ENCODE data around the gene BRIP1. TPM values are rescaled to one million over a fixed set of nuclear protein-coding genes. Genes with fewer than 3 reads are reported as not detected.
"Not testable (repeated sequence)": the region's sequence is repeated elsewhere in the genome, so short reads cannot be mapped to it uniquely, and the experiment has no call there.

BRIP1 gene
- total RNA-seq, 1 donor from 2014 or later = 6.4 TPM

DNA sequence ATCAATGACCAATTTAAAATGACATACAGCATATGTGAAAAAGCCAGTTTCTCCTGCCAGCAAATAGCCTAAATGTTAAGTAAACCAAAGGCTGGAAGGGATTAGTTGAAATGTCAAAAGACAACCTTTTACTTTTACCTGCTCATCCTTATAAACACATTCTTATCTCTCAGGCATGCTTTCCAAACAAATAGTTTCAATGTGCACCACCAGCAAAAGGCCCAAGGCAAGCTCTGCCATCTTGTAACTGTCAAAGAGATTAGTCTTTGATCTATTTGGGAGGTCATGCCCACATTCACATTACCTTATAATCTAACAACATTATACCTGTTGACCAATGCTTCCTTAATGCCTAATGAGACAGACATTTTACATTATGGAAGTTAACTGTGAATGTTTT is 140.1 kb downstream of the BRIP1 start:
- H3K36me3 ChIP-seq (ENCODE audit: insufficient read depth, low read length) = peaks cover 3% of the 10 kb centered on the region
- H3K9me3 ChIP-seq (ENCODE audit: insufficient read depth, low read depth, low read length) = no peaks in the 10 kb centered on the region
- no peak overlapping the region for H3K4me3 Mint-ChIP-seq (ENCODE audit: unreplicated experiment)
- H3K27me3 Mint-ChIP-seq (ENCODE audit: low read depth, unreplicated experiment) = no peaks in the 10 kb centered on the region
- H3K4me1 Mint-ChIP-seq (ENCODE audit: low read depth, unreplicated experiment) = no peaks in the 10 kb centered on the region
- no peak overlapping the region for H3K27ac Mint-ChIP-seq (ENCODE audit: unreplicated experiment)
- DNase-seq (ENCODE audit: low read depth) (no peak), FAIRE-seq (no peak)
- no peaks in the 10 kb centered on the region for H4K20me1 ChIP-seq (ENCODE audit: insufficient read depth, low read length)
- H3K27me3 ChIP-seq (ENCODE audit: insufficient read depth, low read length) = no peaks in the 10 kb centered on the region
- H3K4me2 ChIP-seq (ENCODE audit: low read length) = no peak overlapping the region
- H3K4me3 ChIP-seq (ENCODE audit: insufficient read depth, low read depth, low read length) = no peak overlapping the region
- TF ChIP-seq EZH2 (IDR thresholded peaks at IDR 0.05; ENCODE audit: insufficient read depth, low read length) (no peak), CTCF (IDR thresholded peaks at IDR 0.05; ENCODE audit: insufficient read depth, low read depth, low read length) (no peak)
- H3K9me3 Mint-ChIP-seq (ENCODE audit: unreplicated experiment) = no peaks in the 10 kb centered on the region
- no peak overlapping the region for H3K9ac ChIP-seq (ENCODE audit: low read length)
- no peaks in the 10 kb centered on the region for H3K79me2 ChIP-seq (ENCODE audit: insufficient read depth, low read length)
- no peaks in the 10 kb centered on the region for H3K36me3 Mint-ChIP-seq (ENCODE audit: low read depth, unreplicated experiment)
- H2AFZ ChIP-seq (ENCODE audit: low read depth, low read length) = no peak overlapping the region
- H3K4me1 ChIP-seq (ENCODE audit: insufficient read depth, low read length) = no peaks in the 10 kb centered on the region
- no peak overlapping the region for H3K27ac ChIP-seq (ENCODE audit: low read depth, low read length)

DNA sequence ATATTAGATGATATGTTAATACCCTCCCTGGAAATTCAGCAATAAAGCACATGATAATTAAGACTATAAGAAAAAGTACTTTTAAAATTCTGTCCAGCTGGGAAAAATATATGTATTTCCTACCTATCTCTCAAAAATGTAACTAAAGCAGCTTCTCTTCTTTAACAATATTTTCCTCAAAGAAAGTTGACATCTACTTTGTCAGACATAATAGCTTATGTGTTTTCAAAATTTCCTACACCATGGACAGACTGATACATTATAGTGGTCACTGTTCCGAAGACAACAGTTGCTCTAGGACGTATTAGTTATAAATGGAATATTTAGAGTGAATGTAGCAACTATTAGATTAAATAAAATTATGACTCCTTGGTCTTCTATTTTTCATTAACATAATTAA is 140.9 kb downstream of the BRIP1 start:
- H3K4me3 Mint-ChIP-seq (ENCODE audit: unreplicated experiment) = no peak overlapping the region
- no peaks in the 10 kb centered on the region for H3K4me1 ChIP-seq (ENCODE audit: insufficient read depth, low read length)
- H3K4me1 Mint-ChIP-seq (ENCODE audit: low read depth, unreplicated experiment) = no peaks in the 10 kb centered on the region
- no peaks in the 10 kb centered on the region for H4K20me1 ChIP-seq (ENCODE audit: insufficient read depth, low read length)
- DNase-seq (ENCODE audit: low read depth) (no peak), FAIRE-seq (no peak)
- TF ChIP-seq CTCF (IDR thresholded peaks at IDR 0.05; ENCODE audit: insufficient read depth, low read depth, low read length) (no peak), EZH2 (IDR thresholded peaks at IDR 0.05; ENCODE audit: insufficient read depth, low read length) (no peak)
- H3K4me2 ChIP-seq (ENCODE audit: low read length) = no peak overlapping the region
- no peaks in the 10 kb centered on the region for H3K79me2 ChIP-seq (ENCODE audit: insufficient read depth, low read length)
- H3K27ac ChIP-seq (ENCODE audit: low read depth, low read length) = no peak overlapping the region
- peaks cover 3% of the 10 kb centered on the region for H3K36me3 ChIP-seq (ENCODE audit: insufficient read depth, low read length)
- no peaks in the 10 kb centered on the region for H3K9me3 ChIP-seq (ENCODE audit: insufficient read depth, low read depth, low read length)
- no peak overlapping the region for H2AFZ ChIP-seq (ENCODE audit: low read depth, low read length)
- H3K4me3 ChIP-seq (ENCODE audit: insufficient read depth, low read depth, low read length) = no peak overlapping the region
- no peaks in the 10 kb centered on the region for H3K9me3 Mint-ChIP-seq (ENCODE audit: unreplicated experiment)
- H3K27me3 ChIP-seq (ENCODE audit: insufficient read depth, low read length) = no peaks in the 10 kb centered on the region
- H3K27ac Mint-ChIP-seq (ENCODE audit: unreplicated experiment) = no peak overlapping the region
- no peaks in the 10 kb centered on the region for H3K36me3 Mint-ChIP-seq (ENCODE audit: low read depth, unreplicated experiment)
- H3K27me3 Mint-ChIP-seq (ENCODE audit: low read depth, unreplicated experiment) = no peaks in the 10 kb centered on the region
- H3K9ac ChIP-seq (ENCODE audit: low read length) = no peak overlapping the region

DNA sequence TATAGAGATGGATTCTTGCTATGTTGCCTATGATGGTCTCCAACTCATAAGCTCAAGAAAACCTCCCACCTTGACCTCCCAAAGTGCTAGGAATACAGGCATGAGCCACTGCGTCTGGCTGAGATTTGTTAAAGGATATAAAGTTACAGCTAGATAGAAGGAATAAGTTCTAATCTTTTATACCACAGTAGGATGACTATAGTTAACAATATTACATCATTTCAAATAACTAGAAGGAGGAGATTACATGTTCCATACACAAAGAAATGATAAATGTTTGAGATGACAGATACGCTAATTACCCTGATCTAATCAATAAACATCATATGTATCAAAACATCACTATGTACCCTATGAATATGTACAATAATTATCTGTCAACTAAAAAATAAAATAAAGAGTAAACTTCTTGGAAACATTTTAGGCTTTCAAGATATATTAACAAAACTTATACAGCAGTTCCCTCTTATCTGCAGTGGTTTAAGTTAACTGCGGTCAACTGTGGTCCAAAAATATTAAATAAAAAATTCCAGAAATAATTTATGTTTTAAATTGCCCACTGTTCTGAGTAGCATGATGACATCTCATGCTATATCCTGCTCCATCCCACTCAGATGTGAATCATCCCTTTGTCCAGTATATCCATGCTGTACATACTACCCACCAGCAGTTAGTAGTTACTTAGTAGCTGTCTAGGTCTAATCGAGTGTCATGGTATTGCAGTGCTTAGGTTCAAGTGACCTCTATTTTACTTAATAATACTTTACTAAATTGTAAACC is 143.1 kb downstream of the BRIP1 start:
- TF ChIP-seq EZH2 (IDR thresholded peaks at IDR 0.05; ENCODE audit: insufficient read depth, low read length) (no peak), CTCF (IDR thresholded peaks at IDR 0.05; ENCODE audit: insufficient read depth, low read depth, low read length) (no peak)
- Mint-ChIP-seq H3K27ac (ENCODE audit: unreplicated experiment) (no peak overlapping the region), H3K36me3 (ENCODE audit: low read depth, unreplicated experiment) (no peaks in the 10 kb centered on the region), H3K4me1 (ENCODE audit: low read depth, unreplicated experiment) (no peaks in the 10 kb centered on the region), H3K9me3 (ENCODE audit: unreplicated experiment) (peaks cover 2% of the 10 kb centered on the region), H3K27me3 (ENCODE audit: low read depth, unreplicated experiment) (no peaks in the 10 kb centered on the region), H3K4me3 (ENCODE audit: unreplicated experiment) (no peak overlapping the region)
- Histone ChIP-seq H3K4me2 (ENCODE audit: low read length) (no peak overlapping the region), H3K4me3 (ENCODE audit: insufficient read depth, low read depth, low read length) (no peak overlapping the region), H2AFZ (ENCODE audit: low read depth, low read length) (no peak overlapping the region), H4K20me1 (ENCODE audit: insufficient read depth, low read length) (no peaks in the 10 kb centered on the region), H3K27me3 (ENCODE audit: insufficient read depth, low read length) (no peaks in the 10 kb centered on the region), H3K36me3 (ENCODE audit: insufficient read depth, low read length) (no peaks in the 10 kb centered on the region), H3K27ac (ENCODE audit: low read depth, low read length) (no peak overlapping the region), H3K79me2 (ENCODE audit: insufficient read depth, low read length) (no peaks in the 10 kb centered on the region), H3K4me1 (ENCODE audit: insufficient read depth, low read length) (no peaks in the 10 kb centered on the region), H3K9me3 (ENCODE audit: insufficient read depth, low read depth, low read length) (no peaks in the 10 kb centered on the region), H3K9ac (ENCODE audit: low read length) (no peak overlapping the region)
- DNase-seq (ENCODE audit: low read depth) (peak; percentile 11), FAIRE-seq (peak; percentile 23)

DNA sequence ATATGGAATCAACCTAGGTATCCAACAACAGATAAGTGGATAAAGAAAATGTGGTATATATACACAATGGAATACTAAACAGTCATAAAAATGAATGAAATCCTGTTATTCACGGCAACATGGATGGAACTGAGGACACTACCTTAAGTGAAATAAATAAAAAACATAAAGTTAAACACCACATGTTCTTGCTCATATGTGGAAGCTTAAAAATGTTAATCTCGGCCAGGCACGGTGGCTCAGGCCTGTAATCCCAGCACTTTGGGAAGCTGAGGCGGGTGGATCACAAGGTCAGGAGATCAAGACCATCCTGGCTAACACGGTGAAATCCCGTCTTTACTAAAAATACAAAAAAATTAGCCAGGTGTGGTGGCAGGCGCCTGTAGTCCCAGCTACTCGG is 144.1 kb downstream of the BRIP1 start:
- H3K27me3 Mint-ChIP-seq (ENCODE audit: low read depth, unreplicated experiment); H3K4me3 Mint-ChIP-seq (ENCODE audit: unreplicated experiment); H3K4me2 ChIP-seq (ENCODE audit: low read length); H3K27ac ChIP-seq (ENCODE audit: low read depth, low read length); H3K9me3 ChIP-seq (ENCODE audit: insufficient read depth, low read depth, low read length); H3K36me3 Mint-ChIP-seq (ENCODE audit: low read depth, unreplicated experiment); H4K20me1 ChIP-seq (ENCODE audit: insufficient read depth, low read length); H3K9ac ChIP-seq (ENCODE audit: low read length); H2AFZ ChIP-seq (ENCODE audit: low read depth, low read length); H3K27me3 ChIP-seq (ENCODE audit: insufficient read depth, low read length); H3K27ac Mint-ChIP-seq (ENCODE audit: unreplicated experiment); FAIRE-seq; DNase-seq (ENCODE audit: low read depth); H3K36me3 ChIP-seq (ENCODE audit: insufficient read depth, low read length); H3K4me3 ChIP-seq (ENCODE audit: insufficient read depth, low read depth, low read length); H3K79me2 ChIP-seq (ENCODE audit: insufficient read depth, low read length); H3K4me1 ChIP-seq (ENCODE audit: insufficient read depth, low read length); H3K9me3 Mint-ChIP-seq (ENCODE audit: unreplicated experiment); H3K4me1 Mint-ChIP-seq (ENCODE audit: low read depth, unreplicated experiment): not testable (repeated sequence)
